ENCODE results near the gene EML1.

Gene EML1, protein sequence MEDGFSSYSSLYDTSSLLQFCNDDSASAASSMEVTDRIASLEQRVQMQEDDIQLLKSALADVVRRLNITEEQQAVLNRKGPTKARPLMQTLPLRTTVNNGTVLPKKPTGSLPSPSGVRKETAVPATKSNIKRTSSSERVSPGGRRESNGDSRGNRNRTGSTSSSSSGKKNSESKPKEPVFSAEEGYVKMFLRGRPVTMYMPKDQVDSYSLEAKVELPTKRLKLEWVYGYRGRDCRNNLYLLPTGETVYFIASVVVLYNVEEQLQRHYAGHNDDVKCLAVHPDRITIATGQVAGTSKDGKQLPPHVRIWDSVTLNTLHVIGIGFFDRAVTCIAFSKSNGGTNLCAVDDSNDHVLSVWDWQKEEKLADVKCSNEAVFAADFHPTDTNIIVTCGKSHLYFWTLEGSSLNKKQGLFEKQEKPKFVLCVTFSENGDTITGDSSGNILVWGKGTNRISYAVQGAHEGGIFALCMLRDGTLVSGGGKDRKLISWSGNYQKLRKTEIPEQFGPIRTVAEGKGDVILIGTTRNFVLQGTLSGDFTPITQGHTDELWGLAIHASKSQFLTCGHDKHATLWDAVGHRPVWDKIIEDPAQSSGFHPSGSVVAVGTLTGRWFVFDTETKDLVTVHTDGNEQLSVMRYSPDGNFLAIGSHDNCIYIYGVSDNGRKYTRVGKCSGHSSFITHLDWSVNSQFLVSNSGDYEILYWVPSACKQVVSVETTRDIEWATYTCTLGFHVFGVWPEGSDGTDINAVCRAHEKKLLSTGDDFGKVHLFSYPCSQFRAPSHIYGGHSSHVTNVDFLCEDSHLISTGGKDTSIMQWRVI

GRCh38 chr14:99793213-99794150 is at the start of gene EML1:
EML1 (plus strand) TSS chr14:99793413; CDS start chr14:99793477, 64 bp downstream.
- FAIRE-seq = no peak

GRCh38 chr14:99744199-99744872 is 48.9 kb upstream of the EML1 start:
- FAIRE-seq (no peak), DNase-seq (ENCODE audit: low spot score) (no peak)

More at GRCh38 chr14:99793213-99794150, at the start of gene EML1:
- DNase-seq (ENCODE audit: low spot score) = peak; percentile 56

GRCh38 chr14:99744873-99745224 is 48.4 kb upstream of the EML1 start:
- FAIRE-seq (no peak), DNase-seq (ENCODE audit: low spot score) (no peak)

DNA sequence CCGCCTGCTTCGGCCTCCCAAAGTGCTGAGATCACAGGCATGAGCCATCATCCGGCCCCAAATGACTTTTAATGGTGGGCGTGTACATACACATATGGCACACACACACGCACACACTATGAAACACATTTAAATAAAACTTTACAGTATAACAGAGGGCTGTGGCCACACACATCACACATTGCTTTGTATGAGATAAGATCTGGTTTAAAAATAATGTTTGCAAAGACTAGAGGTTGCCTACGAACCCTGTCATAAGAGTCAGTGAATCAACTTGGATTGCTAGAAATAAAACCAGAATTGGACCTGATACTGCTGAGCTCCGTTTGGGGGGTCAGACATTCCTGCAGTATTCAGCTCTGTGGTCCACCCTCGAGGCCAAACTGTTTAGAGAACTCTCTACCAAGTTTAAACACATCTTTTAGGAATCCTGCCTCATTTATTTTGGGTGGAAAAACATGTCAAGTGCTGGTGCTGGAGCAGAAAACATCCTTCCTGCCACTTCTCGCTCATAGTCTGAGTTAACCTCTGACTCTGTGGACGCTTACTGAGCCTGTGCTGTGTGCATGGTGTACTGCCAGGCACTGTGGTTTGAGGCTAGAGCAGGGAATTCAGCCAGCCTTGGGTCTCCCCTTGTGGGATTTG is 47.8 kb upstream of the EML1 start:
- FAIRE-seq (no peak), DNase-seq (ENCODE audit: low spot score) (no peak)

DNA sequence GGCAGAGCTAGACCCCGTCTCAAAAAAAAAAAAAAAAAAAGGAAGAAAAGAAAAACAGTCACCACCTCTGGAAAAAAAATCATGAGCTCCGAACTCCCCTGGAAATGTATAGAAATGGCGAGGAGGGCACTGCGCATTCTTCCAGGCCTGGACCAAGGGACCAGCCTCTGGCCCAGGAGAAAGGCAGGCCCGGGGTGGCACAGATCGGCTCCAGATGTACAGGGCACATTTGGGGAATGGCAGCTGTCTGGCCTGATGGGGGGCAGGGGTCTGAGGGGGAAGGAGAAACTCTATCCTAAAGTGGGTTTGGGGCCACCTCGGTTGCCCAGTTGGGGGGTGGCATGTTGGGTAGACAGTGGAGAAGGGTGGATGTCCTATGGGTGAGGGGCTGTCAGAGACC is 46.0 kb upstream of the EML1 start:
- no peak for DNase-seq (ENCODE audit: low spot score)
- FAIRE-seq = no peak

- DNase-seq (ENCODE audit: low spot score) (no peak), FAIRE-seq (no peak)
These were observed 45.5 kb upstream of the EML1 start for GRCh38 chr14:99747582-99748330.

GRCh38 chr14:99748529-99748928 is 44.7 kb upstream of the EML1 start:
- no peak for DNase-seq (ENCODE audit: low spot score)
- FAIRE-seq = no peak

- DNase-seq (ENCODE audit: low spot score) (no peak), FAIRE-seq (no peak)
These were observed 44.1 kb upstream of the EML1 start for GRCh38 chr14:99749142-99749541.

GRCh38 chr14:99749763-99750715 is 43.2 kb upstream of the EML1 start:
- no peak for DNase-seq (ENCODE audit: low spot score)
- no peak for FAIRE-seq

DNA sequence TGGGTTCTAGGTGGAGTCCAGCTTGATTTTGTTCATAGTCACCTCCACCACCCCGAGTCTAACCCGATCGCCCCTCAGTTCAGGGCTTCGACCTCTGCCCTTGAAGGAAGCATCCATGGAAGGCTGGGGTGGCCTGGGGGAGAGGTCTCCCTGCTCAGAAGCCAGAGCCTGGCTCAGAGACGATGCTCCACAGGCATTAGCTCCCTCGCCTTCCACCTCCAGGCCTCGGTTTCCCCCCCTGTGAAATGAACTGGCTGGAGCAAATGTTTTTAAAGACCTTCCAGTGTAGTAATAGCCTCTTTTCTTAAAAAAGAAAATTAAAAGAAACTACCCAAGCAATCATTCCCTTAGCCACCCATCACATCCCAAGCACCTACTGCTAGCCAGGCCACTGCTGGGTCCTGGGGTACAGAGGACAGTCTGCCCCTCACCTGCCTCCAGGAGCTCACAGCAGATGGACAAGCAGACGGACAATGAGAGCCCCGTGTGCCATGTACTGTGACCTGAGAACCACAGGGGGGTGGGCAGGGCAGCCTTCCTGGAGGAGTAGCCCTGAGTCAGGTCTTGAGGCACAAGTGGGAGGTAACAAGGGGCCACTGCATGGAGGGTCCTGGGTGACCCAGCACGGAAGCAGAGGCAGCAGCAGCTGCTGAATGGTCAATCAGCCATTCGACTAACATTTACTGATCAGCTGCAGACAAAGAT is 42.3 kb upstream of the EML1 start:
- DNase-seq (ENCODE audit: low spot score) = no peak
- FAIRE-seq = no peak

DNA sequence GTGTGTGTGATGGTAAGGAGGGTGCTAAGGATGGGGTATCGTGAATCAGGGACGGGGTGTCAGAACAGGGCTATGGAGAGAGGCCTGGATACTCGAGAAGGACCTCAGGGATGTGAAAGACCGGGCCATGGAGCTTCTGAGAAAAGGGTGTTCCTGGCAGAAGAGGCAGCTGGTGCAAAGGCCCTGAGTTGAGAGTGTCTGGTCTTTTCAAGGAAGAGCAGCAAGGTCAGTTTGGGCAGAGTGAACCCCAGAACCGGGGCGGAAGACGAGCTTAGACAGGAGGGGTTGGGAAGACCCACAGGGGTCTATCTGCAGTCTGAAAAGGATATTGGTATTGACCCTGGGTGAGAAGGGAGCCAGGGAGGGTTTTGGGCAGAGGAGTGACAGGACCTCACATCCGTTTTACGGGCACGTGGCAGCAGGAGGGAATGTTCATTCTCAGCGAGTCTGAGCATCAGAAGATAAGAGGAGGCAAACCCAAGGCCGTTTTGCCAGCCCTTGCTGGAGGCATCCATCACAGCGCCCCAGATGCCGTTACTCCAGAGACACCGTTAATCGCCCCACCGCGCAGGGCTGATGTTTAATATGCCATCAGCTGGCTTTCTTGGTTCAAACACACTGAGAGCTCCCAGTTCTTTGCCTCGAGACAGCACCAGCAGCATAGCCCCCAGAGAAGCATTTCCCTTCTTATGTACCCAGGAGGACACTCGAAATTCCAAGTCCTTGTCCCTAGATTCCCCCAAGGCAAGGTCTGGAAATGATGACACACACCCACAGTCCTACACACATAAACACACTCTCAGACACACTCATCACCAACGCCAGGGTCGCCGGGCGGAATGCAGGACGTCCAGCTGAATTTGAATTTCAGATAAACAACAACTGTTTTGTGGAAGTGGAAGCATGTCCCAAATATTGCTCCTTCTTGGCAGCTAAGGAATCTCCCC is 41.4 kb upstream of the EML1 start:
- FAIRE-seq (no peak), DNase-seq (ENCODE audit: low spot score) (peak; percentile 11)

DNA sequence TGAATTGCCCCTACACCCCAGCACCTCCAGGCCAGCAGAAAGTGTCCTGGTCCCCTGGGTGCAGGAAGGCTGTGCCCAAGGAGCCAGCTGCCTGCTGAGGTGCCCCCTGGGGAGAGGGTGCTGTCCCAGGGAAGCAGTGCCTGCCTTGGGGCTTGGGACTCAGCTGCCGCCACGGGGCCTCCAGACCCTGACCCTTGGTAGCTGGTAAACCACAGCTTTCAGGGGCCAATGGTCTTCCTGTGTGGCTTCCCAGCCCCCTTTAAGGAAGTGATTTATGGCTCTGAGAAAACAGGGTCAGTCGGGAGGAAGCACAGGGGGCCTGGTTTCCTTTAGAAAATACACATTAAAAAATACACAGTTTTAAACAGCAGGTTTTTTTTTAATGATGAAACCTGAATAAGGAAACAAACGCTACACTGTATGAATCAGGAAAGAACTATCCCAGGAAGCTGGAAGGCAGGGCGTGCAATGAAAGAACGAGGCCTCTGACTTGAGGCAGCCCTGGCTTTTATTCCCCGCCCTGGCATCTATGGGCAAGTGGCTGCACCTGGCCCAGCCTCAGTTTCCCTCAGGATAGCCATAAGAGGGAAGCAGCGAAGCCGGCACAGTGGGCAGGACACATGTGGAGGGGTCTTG is 40.6 kb upstream of the EML1 start:
- no peak for FAIRE-seq
- DNase-seq (ENCODE audit: low spot score) = peak; percentile 17

DNA sequence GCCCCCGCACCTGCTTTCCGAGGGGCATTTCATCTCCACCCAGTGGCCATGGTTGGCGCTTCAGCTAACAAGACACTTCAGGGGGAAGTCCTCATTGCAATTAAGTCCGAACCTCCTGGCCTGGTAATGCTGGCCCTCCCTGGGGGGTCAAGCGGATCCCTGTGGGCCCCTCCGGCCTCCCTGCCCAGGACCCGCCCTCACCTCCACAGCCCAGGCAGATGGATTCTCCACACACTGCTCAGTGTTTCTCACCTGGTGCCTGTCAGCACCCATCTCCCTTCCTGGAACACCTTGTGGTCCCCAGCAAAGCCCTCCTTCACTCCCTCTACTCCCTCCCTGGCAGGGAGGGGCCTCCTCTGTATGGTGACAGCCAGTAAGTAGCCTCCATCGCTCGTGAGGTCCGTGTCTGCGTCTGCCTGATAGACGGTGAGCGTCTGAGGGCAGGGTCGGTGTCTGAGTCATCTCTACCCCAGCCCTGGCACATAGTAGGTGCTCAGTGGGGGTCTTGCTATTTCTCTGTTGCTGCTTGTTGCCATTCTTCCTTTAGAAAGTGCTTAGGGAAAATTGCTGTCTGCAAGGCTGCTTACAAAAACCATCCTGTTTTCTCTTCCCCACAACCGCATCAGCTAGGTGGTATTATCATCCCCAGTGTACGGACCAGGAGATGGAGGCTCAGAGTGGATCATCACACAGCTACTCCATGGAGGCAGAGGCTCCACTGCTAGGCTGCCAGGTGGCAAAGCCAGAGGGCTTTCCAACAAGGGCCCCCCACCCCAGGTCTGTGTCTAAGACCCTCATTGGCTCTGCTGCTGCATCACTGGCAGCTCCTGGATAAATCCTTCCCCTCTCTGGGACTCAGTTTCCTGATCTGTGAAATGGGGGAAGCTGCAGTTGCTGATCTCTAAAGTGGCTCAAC is 39.7 kb upstream of the EML1 start:
- no peak for DNase-seq (ENCODE audit: low spot score)
- FAIRE-seq = no peak

DNA sequence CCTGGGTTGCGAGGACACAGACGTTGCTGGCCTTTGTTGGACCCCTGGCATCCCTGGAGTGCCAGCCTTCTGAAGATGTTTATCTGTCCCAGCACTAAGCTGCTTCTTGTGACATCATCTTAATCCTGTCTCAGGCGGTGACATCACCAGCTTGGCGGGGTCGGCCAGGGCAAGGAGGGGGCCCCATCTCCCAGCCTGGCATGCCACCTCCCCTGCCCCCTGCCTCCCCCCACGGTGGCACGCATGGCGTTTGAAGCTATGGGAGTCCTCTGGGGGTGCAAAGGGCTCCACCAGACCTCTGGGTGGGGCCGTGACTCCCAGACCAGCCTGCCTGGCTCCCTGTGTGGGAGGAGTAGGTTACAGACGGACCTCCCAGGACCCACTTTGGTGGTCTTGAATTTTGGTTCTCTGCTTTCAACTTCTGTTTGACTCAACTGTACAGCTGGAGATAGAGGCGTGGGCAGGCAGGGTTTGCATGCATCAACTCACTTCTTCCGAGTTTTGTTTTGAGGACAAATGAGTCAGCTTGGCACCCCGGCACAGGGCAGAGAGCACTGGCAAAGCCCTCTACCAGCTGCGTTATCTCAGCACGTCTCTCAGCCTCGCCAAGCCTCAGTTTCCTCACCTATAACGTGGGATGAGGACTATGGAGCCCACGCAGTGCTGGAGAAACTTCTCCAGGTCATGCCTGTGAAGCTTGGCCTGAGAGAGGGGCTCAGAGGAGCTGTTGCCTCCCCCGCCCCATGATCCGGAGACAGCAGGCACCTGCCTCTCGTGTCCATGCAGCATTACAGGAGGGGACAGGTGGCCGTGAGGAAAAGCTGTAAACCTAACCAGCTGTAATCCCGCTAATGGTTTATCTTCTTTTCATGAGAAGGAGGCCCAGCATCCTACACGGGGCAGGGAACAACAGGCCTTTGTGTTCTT is 38.8 kb upstream of the EML1 start:
- DNase-seq (ENCODE audit: low spot score) = no peak
- no peak for FAIRE-seq

Data from RCC 7860 (cell line).